ENCODE measurements around the gene GGT1. TPM values are rescaled to one million over a fixed set of nuclear protein-coding genes. Genes with fewer than 3 reads are reported as not detected.
"Not testable (repeated sequence)": the region's sequence is repeated elsewhere in the genome, so short reads cannot be mapped to it uniquely, and the experiment has no call there.

GGT1 gene
- total RNA-seq, 2 experiments from 2014 or later: 5.1 to 5.8 TPM

GRCh38 chr22:24632642-24633041, 29.6 kb downstream of the GGT1 start:
- BruUV-seq (replicated peaks); H3K36me3 ChIP-seq (ENCODE audit: insufficient read depth, low read length); H3K4me2 ChIP-seq (ENCODE audit: low read length); H3K27ac ChIP-seq (ENCODE audit: low read depth, low read length, poor library complexity, severe bottlenecking); H3K4me1 ChIP-seq (ENCODE audit: insufficient read depth, low read length, poor library complexity, severe bottlenecking); H3K9me2 ChIP-seq (ENCODE audit: insufficient read depth, low read length); H2AFZ ChIP-seq (ENCODE audit: low read length); POLR2A ChIA-PET; intact Hi-C loops (cut with micrococcal nuclease; ENCODE audit: unreplicated experiment); H3K4me3 ChIP-seq (ENCODE audit: low read depth, low read length, poor library complexity, severe bottlenecking); H3K79me2 ChIP-seq (ENCODE audit: insufficient read depth, low read depth, low read length); H3K9me3 ChIP-seq (ENCODE audit: low read length); DNase-seq (ENCODE audit: low spot score); H4K20me1 ChIP-seq (ENCODE audit: insufficient read depth, low read length); CTCF ChIA-PET (ENCODE audit: unreplicated experiment): not testable (repeated sequence)

- CTCF ChIA-PET (ENCODE audit: unreplicated experiment); H3K4me2 ChIP-seq (ENCODE audit: low read length); H3K4me3 ChIP-seq (ENCODE audit: low read depth, low read length, poor library complexity, severe bottlenecking); H2AFZ ChIP-seq (ENCODE audit: low read length); H3K79me2 ChIP-seq (ENCODE audit: insufficient read depth, low read depth, low read length); H4K20me1 ChIP-seq (ENCODE audit: insufficient read depth, low read length); H3K27ac ChIP-seq (ENCODE audit: low read depth, low read length, poor library complexity, severe bottlenecking); H3K9me3 ChIP-seq (ENCODE audit: low read length); H3K4me1 ChIP-seq (ENCODE audit: insufficient read depth, low read length, poor library complexity, severe bottlenecking); H3K9me2 ChIP-seq (ENCODE audit: insufficient read depth, low read length); DNase-seq (ENCODE audit: low spot score); intact Hi-C loops (cut with micrococcal nuclease; ENCODE audit: unreplicated experiment); POLR2A ChIA-PET; H3K36me3 ChIP-seq (ENCODE audit: insufficient read depth, low read length); BruUV-seq (replicated peaks): not testable (repeated sequence)
Measured at GRCh38 chr22:24633231-24634023, 30.4 kb downstream of the GGT1 start.

GRCh38 chr22:24634776-24635389, 31.9 kb downstream of the GGT1 start:
- BruUV-seq (replicated peaks); H3K36me3 ChIP-seq (ENCODE audit: insufficient read depth, low read length); CTCF ChIA-PET (ENCODE audit: unreplicated experiment); H4K20me1 ChIP-seq (ENCODE audit: insufficient read depth, low read length); H3K79me2 ChIP-seq (ENCODE audit: insufficient read depth, low read depth, low read length); H3K9me3 ChIP-seq (ENCODE audit: low read length); POLR2A ChIA-PET; H3K4me3 ChIP-seq (ENCODE audit: low read depth, low read length, poor library complexity, severe bottlenecking); H3K4me1 ChIP-seq (ENCODE audit: insufficient read depth, low read length, poor library complexity, severe bottlenecking); intact Hi-C loops (cut with micrococcal nuclease; ENCODE audit: unreplicated experiment); H3K27ac ChIP-seq (ENCODE audit: low read depth, low read length, poor library complexity, severe bottlenecking); H3K9me2 ChIP-seq (ENCODE audit: insufficient read depth, low read length): not testable (repeated sequence)
- peak; percentile 53 for TF ChIP-seq CTCF (conservative IDR thresholded peaks at IDR 0.05; ENCODE audit: low read length)
- Histone ChIP-seq H3K4me2 (ENCODE audit: low read length) (peak overlapping the region; percentile 50), H2AFZ (ENCODE audit: low read length) (peak overlapping the region; percentile 50; the same call in 1 of the 2 replicates)
- DNase-seq (ENCODE audit: low spot score): peak; percentile 42

- H3K4me3 ChIP-seq (ENCODE audit: low read depth, low read length, poor library complexity, severe bottlenecking); H3K27ac ChIP-seq (ENCODE audit: low read depth, low read length, poor library complexity, severe bottlenecking); H3K36me3 ChIP-seq (ENCODE audit: insufficient read depth, low read length); H2AFZ ChIP-seq (ENCODE audit: low read length); BruUV-seq (replicated peaks); H3K9me3 ChIP-seq (ENCODE audit: low read length); DNase-seq (ENCODE audit: low spot score); intact Hi-C loops (cut with micrococcal nuclease; ENCODE audit: unreplicated experiment); H4K20me1 ChIP-seq (ENCODE audit: insufficient read depth, low read length); POLR2A ChIA-PET; H3K4me1 ChIP-seq (ENCODE audit: insufficient read depth, low read length, poor library complexity, severe bottlenecking); H3K79me2 ChIP-seq (ENCODE audit: insufficient read depth, low read depth, low read length); H3K9me2 ChIP-seq (ENCODE audit: insufficient read depth, low read length); H3K4me2 ChIP-seq (ENCODE audit: low read length); CTCF ChIA-PET (ENCODE audit: unreplicated experiment): not testable (repeated sequence)
Measured at GRCh38 chr22:24636513-24636912, 33.5 kb downstream of the GGT1 start.

- CTCF ChIA-PET (ENCODE audit: unreplicated experiment); H3K4me2 ChIP-seq (ENCODE audit: low read length); DNase-seq (ENCODE audit: low spot score); H2AFZ ChIP-seq (ENCODE audit: low read length); H4K20me1 ChIP-seq (ENCODE audit: insufficient read depth, low read length); BruUV-seq (replicated peaks); H3K36me3 ChIP-seq (ENCODE audit: insufficient read depth, low read length); H3K79me2 ChIP-seq (ENCODE audit: insufficient read depth, low read depth, low read length); H3K4me3 ChIP-seq (ENCODE audit: low read depth, low read length, poor library complexity, severe bottlenecking); H3K4me1 ChIP-seq (ENCODE audit: insufficient read depth, low read length, poor library complexity, severe bottlenecking); H3K27ac ChIP-seq (ENCODE audit: low read depth, low read length, poor library complexity, severe bottlenecking); H3K9me2 ChIP-seq (ENCODE audit: insufficient read depth, low read length); intact Hi-C loops (cut with micrococcal nuclease; ENCODE audit: unreplicated experiment); H3K9me3 ChIP-seq (ENCODE audit: low read length): not testable (repeated sequence)
- POLR2A ChIA-PET: interaction anchor here (0.6 kb wide), 1 partner anchor 123 kb away, joined by 3 read pairs; no protein-coding TSS in a partner anchor
Measured at GRCh38 chr22:24642307-24642706, 39.3 kb downstream of the GGT1 start.

GRCh38 chr22:24644409-24644808, 41.4 kb downstream of the GGT1 start:
- intact Hi-C loops (cut with micrococcal nuclease; ENCODE audit: unreplicated experiment); H3K4me1 ChIP-seq (ENCODE audit: insufficient read depth, low read length, poor library complexity, severe bottlenecking); H3K9me2 ChIP-seq (ENCODE audit: insufficient read depth, low read length); DNase-seq (ENCODE audit: low spot score); H3K4me3 ChIP-seq (ENCODE audit: low read depth, low read length, poor library complexity, severe bottlenecking); CTCF ChIA-PET (ENCODE audit: unreplicated experiment); BruUV-seq (replicated peaks); H4K20me1 ChIP-seq (ENCODE audit: insufficient read depth, low read length); POLR2A ChIA-PET; H3K27ac ChIP-seq (ENCODE audit: low read depth, low read length, poor library complexity, severe bottlenecking); H3K36me3 ChIP-seq (ENCODE audit: insufficient read depth, low read length); H3K4me2 ChIP-seq (ENCODE audit: low read length); H3K79me2 ChIP-seq (ENCODE audit: insufficient read depth, low read depth, low read length); H3K9me3 ChIP-seq (ENCODE audit: low read length); H2AFZ ChIP-seq (ENCODE audit: low read length): not testable (repeated sequence)
